Left lung (tissue), 10 donors: Measurements from ENCODE around the gene ZNF134. TPM values are rescaled to one million over a fixed set of nuclear protein-coding genes. Genes with fewer than 3 reads are reported as not detected.
A peak's percentile ranks its signal among the peaks of the same experiment; 100 is the strongest.

Experiments used
- ATAC-seq: fragments of 200-7000 bp; cut with Tn5 transposase; one replicate; pipeline ENCODE4 v1.9.1; 2020; ENCODE audit warnings: moderate library complexity
- DNase-seq, 4 donors: peaks; one replicate each; pipeline ENCODE4 v3.0.0-alpha.2; 2013 to 2020
- H3K27ac ChIP-seq, 2 donors: fragments of 200-600 bp; sonication (generic) in 1 of 2; one replicate each; pipeline versions ENCODE4 v1.5.0 to v1.8.0; 2020 to 2021
- H3K27me3 ChIP-seq, 2 donors: fragments of 200-600 bp; sonication (generic) in 1 of 2; one replicate each; pipeline versions ENCODE4 v1.5.0 to v1.8.0; 2020 to 2021
- H3K36me3 ChIP-seq, 2 donors: fragments of 200-600 bp; sonication (generic) in 1 of 2; one replicate each; pipeline versions ENCODE4 v1.5.0 to v1.8.0; 2020 to 2021
- H3K4me1 ChIP-seq, 2 donors: fragments of 200-600 bp; one replicate each; pipeline ENCODE4 v1.8.0; 2021
- H3K4me3 ChIP-seq, 2 donors: fragments of 200-600 bp; sonication (generic) in 1 of 2; one replicate each; pipeline versions ENCODE4 v1.5.0 to v1.8.0; 2020 to 2021; ENCODE audit warnings: mild to moderate bottlenecking in 1 of 2
- H3K9me3 ChIP-seq, 2 donors: fragments of 200-600 bp; sonication (generic) in 1 of 2; one replicate each; pipeline versions ENCODE4 v1.5.0 to v1.8.0; 2020 to 2021
- intact Hi-C, 2 donors: fragments of 100-400 bp; cut with DNase I; formaldehyde crosslinking; loops; one replicate each; pipeline versions ENCODE4 v1.11.2 to v1.14.2; 2022
- polyA plus RNA-seq, 6 donors: library from polyadenylated mRNA; unstranded; fragments of 120-200 nt; gene quantifications; one replicate each; pipeline ENCODE4 v1.2.1, GENCODE V29; 2013; ENCODE audit not compliant: insufficient read length in 6 of 6
- total RNA-seq, 2 donors: library from RNA; stranded (reverse); fragmentation: NEBNext Ultra II Directional; extraction: Animal tissue kit (Norgen Biotek cat#: 25700); gene quantifications; one replicate each; pipeline ENCODE4 v1.2.1, GENCODE V29; 2021
- TF ChIP-seq, protein P1 (sequence below), 2 donors: fragments of 200-600 bp; sonication (generic) in 1 of 2; IDR thresholded peaks; one replicate each; pipeline versions ENCODE4 v1.5.0 to v1.8.0; 2021; ENCODE audit warnings: antibody characterized with exemption in 2 of 2
- donor health status: DM: no; HTN: yes; CAD: no.
- donor health status: DM: no; HTN: no; CAD: no.

ZNF134 gene
- total and polyA plus RNA-seq, 8 donors: 14.7 to 27.7 (median 25.9) TPM

DNA sequence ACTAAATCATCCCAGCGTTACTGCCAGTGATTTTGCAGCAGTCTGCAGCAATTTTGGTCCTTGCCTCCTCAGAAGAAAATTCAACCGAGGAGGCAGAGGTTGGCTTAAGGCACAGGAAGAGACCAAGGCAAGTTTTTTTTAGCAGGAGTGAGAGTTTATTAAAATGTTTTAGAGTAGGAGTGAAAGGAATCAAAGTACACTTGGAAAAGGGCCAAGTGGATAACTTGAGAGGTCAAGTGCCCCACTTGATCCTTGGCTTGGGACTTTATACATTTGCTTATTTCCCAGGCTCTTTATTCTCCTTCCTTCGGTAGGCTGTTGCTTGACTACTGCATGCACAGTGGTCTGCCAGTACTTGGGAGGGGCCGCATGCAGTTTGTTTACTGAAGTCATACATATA, 2.9 kb upstream of the ZNF134 start:
- no peak for DNase-seq
- intact Hi-C loops: no loop called here
- no peaks in the 10 kb centered on the region for H3K27me3 ChIP-seq

DNA sequence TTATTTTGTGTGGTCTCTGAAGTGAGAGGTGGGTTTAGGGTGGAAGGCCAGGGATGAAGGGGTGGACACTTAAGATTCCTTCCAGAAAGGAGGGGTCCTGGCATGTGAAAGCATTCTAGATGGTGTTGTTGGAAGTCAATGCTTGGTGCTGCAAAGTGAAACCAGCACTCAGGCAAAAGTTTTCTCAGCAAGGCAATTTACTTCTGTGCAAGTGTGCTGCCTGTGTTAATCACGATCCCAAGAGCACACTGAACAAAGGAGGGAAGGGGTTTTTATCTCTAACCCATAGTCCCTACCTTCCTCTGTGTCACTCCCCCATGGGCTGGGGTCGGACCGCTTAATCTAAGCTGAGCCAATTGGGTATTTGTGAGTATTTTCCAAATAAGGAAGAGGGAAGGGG, 1.3 kb downstream of the ZNF134 start:
- Histone ChIP-seq H3K4me3 (peak overlapping the region in 1 of 2 donors; percentile 98), H3K36me3 (peaks cover 4 to 52% of the 10 kb centered on the region in 2 donors), H3K4me1 (peaks cover 6 to 7% of the 10 kb centered on the region in 2 donors), H3K27me3 (no peaks in the 10 kb centered on the region), H3K27ac (no peak overlapping the region), H3K9me3 (peaks cover 18 to 75% of the 10 kb centered on the region in 2 donors)
- DNase-seq (no peak), ATAC-seq (no peak)
- TF ChIP-seq, protein P1, sequence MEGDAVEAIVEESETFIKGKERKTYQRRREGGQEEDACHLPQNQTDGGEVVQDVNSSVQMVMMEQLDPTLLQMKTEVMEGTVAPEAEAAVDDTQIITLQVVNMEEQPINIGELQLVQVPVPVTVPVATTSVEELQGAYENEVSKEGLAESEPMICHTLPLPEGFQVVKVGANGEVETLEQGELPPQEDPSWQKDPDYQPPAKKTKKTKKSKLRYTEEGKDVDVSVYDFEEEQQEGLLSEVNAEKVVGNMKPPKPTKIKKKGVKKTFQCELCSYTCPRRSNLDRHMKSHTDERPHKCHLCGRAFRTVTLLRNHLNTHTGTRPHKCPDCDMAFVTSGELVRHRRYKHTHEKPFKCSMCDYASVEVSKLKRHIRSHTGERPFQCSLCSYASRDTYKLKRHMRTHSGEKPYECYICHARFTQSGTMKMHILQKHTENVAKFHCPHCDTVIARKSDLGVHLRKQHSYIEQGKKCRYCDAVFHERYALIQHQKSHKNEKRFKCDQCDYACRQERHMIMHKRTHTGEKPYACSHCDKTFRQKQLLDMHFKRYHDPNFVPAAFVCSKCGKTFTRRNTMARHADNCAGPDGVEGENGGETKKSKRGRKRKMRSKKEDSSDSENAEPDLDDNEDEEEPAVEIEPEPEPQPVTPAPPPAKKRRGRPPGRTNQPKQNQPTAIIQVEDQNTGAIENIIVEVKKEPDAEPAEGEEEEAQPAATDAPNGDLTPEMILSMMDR (IDR thresholded peaks at IDR 0.05): no peak
- intact Hi-C loops: no loop called here

More for the DNA sequence above, 2.9 kb upstream of the ZNF134 start:
- Histone ChIP-seq H3K27ac (no peak overlapping the region), H3K9me3 (peaks cover 0 to 72% of the 10 kb centered on the region in 2 donors), H3K4me3 (no peak overlapping the region), H3K4me1 (peaks cover 6 to 7% of the 10 kb centered on the region in 2 donors), H3K36me3 (peaks cover 0 to 30% of the 10 kb centered on the region in 2 donors)
- TF ChIP-seq, protein P1 (IDR thresholded peaks at IDR 0.05): no peak
- no peak for ATAC-seq

DNA sequence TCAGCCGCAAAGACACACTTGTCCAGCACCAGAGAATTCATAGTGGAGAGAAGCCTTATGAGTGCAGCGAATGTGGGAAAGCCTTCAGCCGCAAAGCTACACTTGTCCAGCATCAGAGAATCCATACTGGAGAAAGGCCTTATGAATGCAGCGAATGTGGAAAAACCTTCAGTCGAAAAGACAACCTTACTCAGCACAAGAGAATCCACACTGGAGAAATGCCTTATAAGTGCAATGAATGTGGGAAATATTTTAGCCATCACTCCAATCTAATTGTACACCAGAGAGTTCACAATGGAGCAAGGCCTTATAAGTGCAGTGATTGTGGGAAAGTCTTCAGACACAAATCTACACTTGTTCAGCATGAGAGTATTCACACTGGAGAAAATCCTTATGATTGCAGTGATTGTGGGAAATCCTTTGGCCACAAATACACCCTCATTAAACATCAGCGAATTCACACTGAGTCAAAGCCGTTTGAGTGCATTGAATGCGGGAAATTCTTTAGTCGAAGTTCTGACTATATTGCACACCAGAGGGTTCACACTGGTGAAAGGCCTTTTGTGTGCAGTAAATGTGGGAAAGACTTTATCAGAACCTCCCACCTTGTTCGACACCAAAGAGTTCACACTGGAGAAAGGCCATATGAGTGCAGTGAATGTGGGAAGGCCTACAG, 6.8 kb downstream of the ZNF134 start:
- Histone ChIP-seq H3K4me3 (no peak overlapping the region), H3K36me3 (peaks cover 8 to 90% of the 10 kb centered on the region in 2 donors), H3K4me1 (no peaks in the 10 kb centered on the region), H3K27me3 (no peaks in the 10 kb centered on the region), H3K9me3 (peaks cover 31 to 100% of the 10 kb centered on the region in 2 donors), H3K27ac (no peak overlapping the region)
- intact Hi-C loops: no loop called here
- TF ChIP-seq, protein P1 (IDR thresholded peaks at IDR 0.05): no peak
- ATAC-seq: no peak
- no peak for DNase-seq

DNA sequence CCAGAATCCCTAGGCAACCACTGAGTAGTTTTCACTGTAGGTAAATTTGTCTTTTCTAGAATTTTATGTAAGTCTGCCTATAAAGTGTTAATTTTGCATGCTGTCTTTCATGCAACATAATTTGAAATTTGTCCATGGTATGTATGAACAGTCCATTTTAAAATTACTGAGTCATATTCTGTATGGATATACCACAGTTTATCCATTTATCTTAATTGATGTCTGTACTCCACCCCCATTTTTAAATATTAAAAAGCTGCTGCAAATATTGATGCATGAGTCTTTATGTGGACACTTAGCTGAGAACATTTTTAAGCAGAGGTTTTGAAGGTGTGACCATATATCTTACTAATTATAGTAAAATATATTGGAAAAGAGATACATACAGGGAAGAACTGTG, 9.0 kb downstream of the ZNF134 start:
- no peaks in the 10 kb centered on the region for H3K27me3 ChIP-seq
- intact Hi-C loops: no loop called here
- H3K4me1 ChIP-seq: no peaks in the 10 kb centered on the region
- H3K36me3 ChIP-seq: peaks cover 8 to 74% of the 10 kb centered on the region in 2 donors
- H3K9me3 ChIP-seq: peaks cover 32 to 100% of the 10 kb centered on the region in 2 donors
- ATAC-seq (no peak), DNase-seq (no peak)
- TF ChIP-seq, protein P1 (IDR thresholded peaks at IDR 0.05): no peak
- H3K27ac ChIP-seq: no peak overlapping the region
- H3K4me3 ChIP-seq: no peak overlapping the region

GRCh38 chr19:57632987-57633831, 19.2 kb downstream of the ZNF134 start, which contains the start of gene ZNF211:
Gene ZNF211, plus strand, starts transcription at chr19:57633168. Its CDS starts 179 bp downstream, at chr19:57633347.
- H3K27ac ChIP-seq: peak within 1 kb of the TSS; percentile 49 to 75
- no peaks in the 10 kb centered on the region for H3K27me3 ChIP-seq
- intact Hi-C loops: no loop called here
- TF ChIP-seq, protein P1 (IDR thresholded peaks at IDR 0.05): no peak
- H3K4me3 ChIP-seq: peak within 1 kb of the TSS; percentile 84 to 86
- peak; percentile 100 for ATAC-seq
- H3K36me3 ChIP-seq: peaks cover 0 to 44% of the 10 kb centered on the region in 2 donors
- H3K9me3 ChIP-seq: peaks cover 0 to 46% of the 10 kb centered on the region in 2 donors
- H3K4me1 ChIP-seq: peaks cover 0 to 13% of the 10 kb centered on the region in 2 donors
- peak; percentile 92 to 97 (median 95) for DNase-seq
